Fibroblast of lung (primary cell): ENCODE measurements around the gene PIK3R6.

Experiments used
- CTCF ChIP-seq, 2 donors: IDR thresholded peaks in 1 of 2; conservative IDR thresholded peaks in 1 of 2; 1 replicate in 1 of 2; 2 replicates in 1 of 2; pipeline ENCODE4 v1.5.1; 2011 to 2012; ENCODE audit warnings: low read length in 2 of 2, control low read depth in 1 of 2, inconsistent platforms in 1 of 2, low read depth in 1 of 2, mild to moderate bottlenecking in 1 of 2
- EZH2 ChIP-seq: IDR thresholded peaks from 2 replicates; pipeline ENCODE4 v1.5.1; 2012; ENCODE audit warnings: low read length, control low read depth, mild to moderate bottlenecking; ENCODE audit errors: missing control alignments

- TF ChIP-seq CTCF (conservative IDR thresholded peaks at IDR 0.05 in 1 of 2, IDR thresholded peaks at IDR 0.05 in 1 of 2; ENCODE audit: low read depth in 1 of 2, low read length in 2 of 2), result no peak
- no peak for TF ChIP-seq EZH2
Measured at GRCh38 chr17:8869114-8869815, 1.8 kb upstream of the PIK3R6 start.
